AG10803 (cell line): ENCODE measurements around the gene SLC25A13.
"Not testable (repeated sequence)": the region's sequence is repeated elsewhere in the genome, so short reads cannot be mapped to it uniquely, and the experiment has no call there.

Source experiments
- DNase-seq: peaks from one replicate; pipeline ENCODE4 v3.0.0; 2010; ENCODE audit warnings: low read depth
- H3K4me3 ChIP-seq: 2 replicates; pipeline ENCODE4 v1.5.1; 2011; ENCODE audit warnings: mild to moderate bottlenecking, low read length, control low read depth
- TF ChIP-seq, protein P1 (sequence below): conservative IDR thresholded peaks from 2 replicates; pipeline ENCODE4 v1.5.1; 2011; ENCODE audit warnings: mild to moderate bottlenecking, low read length, control low read depth, inconsistent platforms

SLC25A13 gene, protein sequence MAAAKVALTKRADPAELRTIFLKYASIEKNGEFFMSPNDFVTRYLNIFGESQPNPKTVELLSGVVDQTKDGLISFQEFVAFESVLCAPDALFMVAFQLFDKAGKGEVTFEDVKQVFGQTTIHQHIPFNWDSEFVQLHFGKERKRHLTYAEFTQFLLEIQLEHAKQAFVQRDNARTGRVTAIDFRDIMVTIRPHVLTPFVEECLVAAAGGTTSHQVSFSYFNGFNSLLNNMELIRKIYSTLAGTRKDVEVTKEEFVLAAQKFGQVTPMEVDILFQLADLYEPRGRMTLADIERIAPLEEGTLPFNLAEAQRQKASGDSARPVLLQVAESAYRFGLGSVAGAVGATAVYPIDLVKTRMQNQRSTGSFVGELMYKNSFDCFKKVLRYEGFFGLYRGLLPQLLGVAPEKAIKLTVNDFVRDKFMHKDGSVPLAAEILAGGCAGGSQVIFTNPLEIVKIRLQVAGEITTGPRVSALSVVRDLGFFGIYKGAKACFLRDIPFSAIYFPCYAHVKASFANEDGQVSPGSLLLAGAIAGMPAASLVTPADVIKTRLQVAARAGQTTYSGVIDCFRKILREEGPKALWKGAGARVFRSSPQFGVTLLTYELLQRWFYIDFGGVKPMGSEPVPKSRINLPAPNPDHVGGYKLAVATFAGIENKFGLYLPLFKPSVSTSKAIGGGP

DNA sequence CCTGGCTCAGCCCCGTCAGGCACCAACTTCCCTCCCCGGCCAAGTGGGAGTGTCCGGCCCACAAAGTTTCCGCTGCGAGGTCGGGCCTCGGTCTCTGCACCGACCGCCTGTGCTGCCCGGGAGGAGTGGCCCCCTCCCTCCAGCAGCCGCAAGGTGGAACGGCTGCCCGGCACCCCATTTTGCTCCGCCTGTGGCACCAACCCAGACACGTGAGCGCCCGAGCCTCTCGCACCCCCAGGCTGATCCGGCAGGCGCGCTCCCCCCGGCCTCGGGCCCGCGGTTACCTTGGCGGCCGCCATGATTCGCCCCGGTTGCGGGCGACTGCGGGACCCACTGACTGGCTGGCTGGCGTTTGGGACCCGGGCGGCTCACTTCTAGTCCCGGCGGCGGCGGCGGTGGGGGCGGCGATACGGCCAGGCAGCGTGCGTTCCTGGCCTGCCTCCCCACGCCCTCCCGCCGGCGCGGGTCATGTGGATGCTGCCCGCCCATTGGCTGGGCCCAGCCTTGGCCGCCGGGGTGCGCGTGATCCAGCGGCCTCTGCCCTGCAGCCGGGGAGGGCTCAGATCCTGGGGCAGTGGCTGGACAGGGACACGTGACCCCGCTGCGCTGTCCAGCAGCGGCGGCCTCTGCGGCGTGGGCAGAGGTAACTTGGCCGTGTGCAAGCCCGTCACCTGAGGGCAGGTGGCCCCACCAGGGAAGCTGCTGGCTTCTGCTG lies at the start of gene SLC25A13:
Gene SLC25A13 (minus strand): TSS at position 441 of the 715 bp plus-strand sequence. CDS start 142 bp downstream, at position 299.
- DNase-seq: peak; percentile 79
- TF ChIP-seq, protein P1, sequence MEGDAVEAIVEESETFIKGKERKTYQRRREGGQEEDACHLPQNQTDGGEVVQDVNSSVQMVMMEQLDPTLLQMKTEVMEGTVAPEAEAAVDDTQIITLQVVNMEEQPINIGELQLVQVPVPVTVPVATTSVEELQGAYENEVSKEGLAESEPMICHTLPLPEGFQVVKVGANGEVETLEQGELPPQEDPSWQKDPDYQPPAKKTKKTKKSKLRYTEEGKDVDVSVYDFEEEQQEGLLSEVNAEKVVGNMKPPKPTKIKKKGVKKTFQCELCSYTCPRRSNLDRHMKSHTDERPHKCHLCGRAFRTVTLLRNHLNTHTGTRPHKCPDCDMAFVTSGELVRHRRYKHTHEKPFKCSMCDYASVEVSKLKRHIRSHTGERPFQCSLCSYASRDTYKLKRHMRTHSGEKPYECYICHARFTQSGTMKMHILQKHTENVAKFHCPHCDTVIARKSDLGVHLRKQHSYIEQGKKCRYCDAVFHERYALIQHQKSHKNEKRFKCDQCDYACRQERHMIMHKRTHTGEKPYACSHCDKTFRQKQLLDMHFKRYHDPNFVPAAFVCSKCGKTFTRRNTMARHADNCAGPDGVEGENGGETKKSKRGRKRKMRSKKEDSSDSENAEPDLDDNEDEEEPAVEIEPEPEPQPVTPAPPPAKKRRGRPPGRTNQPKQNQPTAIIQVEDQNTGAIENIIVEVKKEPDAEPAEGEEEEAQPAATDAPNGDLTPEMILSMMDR: no peak
- H3K4me3 ChIP-seq: peak within 1 kb of the TSS; percentile 80

DNA sequence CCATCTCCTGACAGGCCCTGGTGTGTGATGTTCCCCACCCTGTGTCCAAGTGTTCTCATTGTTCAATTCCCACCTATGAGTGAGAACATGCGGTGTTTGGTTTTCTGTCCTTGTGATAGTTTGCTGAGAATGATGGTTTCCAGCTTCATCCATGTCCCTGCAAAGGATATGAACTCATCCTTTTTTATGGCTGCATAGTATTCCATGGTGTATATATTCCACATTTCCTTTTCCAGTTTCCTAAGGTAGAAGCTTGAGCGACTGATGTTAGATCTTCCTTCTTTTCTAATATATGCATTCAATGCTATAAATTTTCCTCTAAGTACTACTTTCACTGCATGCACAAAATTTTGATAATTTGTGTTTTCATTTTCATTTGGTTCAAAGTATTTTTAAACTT lies 44.0 kb upstream of the SLC25A13 start:
- not testable (repeated sequence) for H3K4me3 ChIP-seq, DNase-seq

DNA sequence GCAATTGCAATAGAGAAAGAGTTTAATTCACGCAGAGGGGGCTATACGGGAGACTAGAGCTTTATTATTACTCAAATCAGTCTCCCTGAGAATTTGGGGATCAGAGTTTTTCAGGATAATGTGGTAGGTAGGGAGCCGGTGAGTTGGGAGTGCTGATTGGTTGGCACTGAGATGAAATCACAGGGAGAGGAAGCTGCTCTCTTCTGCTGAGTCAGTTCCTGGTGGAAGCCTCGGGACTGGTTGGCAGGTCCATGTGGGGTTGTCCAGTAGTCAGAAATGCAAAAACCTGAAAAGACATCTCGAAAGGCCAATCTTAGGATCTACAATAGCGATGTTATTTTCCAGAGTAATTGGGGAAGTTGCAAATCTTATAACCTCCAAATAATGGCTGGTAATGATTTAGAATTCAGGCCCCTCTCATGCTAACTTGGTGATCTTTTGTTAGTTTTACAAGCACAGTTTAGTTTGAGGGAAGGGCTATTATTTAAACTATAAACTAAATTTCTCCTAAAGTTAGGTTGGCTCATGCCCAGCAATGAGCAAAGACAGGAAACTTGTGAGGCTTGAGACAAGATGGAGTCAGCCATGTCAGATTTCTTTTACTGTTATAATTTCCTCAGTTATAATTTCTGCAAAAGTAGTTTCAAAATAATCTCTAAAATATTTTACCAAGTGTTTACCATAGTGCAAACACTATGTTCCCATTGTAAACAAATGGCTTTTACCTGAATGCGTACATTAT lies 39.4 kb upstream of the SLC25A13 start:
- TF ChIP-seq, protein P1: no peak
- no peak overlapping the region for H3K4me3 ChIP-seq
- DNase-seq: no peak

DNA sequence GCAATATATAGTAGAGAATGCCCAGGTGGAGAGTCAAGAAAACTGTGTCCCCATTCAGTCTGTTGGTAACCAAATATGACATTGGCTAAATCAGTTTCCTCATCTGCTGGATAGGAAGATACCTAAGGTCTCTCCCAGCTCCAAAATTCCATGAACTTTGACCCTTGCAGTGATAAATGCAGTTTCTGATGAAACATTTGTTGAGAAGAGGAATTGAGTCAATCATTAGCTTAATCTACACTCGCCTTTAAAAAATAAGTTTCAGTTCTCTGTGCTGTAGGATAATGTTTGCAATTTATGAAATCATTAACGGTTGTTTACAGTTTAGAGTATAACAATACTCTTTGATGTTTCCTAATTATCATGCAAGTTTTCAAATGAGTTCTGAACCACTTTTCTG lies 38.0 kb upstream of the SLC25A13 start:
- TF ChIP-seq, protein P1: no peak
- DNase-seq: no peak
- H3K4me3 ChIP-seq: no peak overlapping the region

DNA sequence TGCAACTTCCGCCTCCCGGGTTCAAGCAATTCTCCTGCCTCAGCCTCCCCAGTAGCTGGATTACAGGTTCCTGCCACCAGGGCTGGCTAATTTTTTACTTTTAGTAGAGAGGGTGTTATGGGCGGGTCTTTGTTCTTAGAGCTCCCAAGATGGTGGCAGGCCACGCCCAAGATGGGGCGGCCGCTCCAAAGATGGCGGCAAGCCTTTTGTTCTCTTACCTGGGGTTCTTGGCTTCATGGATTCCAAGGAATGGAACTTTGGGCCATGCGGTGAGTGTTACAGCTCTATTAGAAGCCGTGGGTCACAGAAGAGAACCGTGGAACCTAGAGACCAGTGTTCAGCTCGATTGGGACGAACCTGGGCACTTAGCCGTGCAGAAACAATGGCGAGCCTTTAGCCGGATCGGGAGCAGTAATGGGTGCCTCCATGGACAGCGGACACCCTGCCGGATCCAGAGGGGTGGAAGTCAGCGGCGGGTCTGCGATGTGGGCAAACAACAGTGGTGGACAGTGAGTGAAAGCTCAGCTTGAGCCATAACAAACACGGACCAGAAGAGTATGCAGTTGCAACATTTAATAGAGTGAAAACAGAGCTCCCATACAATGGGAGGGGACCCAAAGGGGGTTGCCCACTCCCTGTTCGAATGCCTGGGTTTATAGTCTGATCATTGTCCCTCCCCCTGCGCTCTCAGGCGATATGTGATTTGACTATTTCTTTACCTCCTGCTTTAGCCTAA lies 36.5 kb upstream of the SLC25A13 start:
- H3K4me3 ChIP-seq, DNase-seq: not testable (repeated sequence)

DNA sequence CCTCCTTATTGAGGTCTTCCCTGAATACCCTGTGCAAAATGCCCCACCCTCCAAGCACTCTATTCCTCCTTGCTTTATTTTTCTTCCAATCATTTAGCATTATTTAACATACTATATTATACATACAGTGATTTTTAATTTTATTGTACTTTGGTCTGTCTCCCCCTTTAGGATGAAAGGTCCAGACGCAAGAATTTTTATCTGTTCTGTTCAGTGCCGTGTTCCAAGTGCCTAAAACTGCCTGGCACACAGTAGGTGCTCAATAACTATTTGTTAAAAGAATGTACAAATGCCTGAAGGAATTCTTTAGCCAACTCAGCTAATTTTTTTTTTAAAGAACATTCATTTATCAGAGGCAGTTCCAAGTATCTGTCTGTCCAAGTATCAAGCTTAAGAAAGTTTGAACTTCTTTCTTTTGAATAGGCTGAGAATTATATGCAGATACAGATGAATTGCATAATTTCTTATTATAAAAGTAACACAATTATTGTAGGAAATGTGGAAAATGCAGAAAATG lies 34.1 kb upstream of the SLC25A13 start:
- DNase-seq: no peak
- TF ChIP-seq, protein P1: no peak
- H3K4me3 ChIP-seq: no peak overlapping the region

DNA sequence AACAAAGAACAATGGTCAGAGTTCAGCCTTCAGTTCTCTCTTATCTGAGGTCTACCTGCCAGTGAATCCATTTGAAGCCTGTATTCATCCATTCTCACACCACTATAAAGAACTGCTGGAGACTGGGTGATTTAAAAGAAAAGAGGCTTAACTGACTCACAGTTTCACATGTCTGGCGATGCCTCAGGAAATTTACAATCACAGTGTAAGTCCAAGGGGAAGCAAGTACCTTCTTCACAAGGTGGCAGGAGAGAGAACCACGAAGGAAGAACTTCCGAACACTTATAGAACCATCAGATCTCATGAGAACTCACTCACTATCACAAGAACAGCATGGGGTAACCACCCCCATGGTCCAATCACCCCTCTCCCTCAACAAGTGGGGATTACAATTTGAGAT lies 33.0 kb upstream of the SLC25A13 start:
- no peak overlapping the region for H3K4me3 ChIP-seq
- DNase-seq: no peak
- TF ChIP-seq, protein P1: no peak
